ENCODE data around the gene CDK11B. TPM values are rescaled to one million over a fixed set of nuclear protein-coding genes. Genes with fewer than 3 reads are reported as not detected.
A peak's percentile ranks its signal among the peaks of the same experiment; 100 is the strongest.

The CDK11B gene
- total RNA-seq, 2 donors from 2014 or later, result 17.7 to 19.1 TPM

GRCh38 chr1:1618396-1619068 is 40.3 kb downstream of the CDK11B start:
- ATAC-seq (ENCODE audit: insufficient number of reproducible peaks, low FRiP score, low read depth) (no peak), DNase-seq (ENCODE audit: low spot score) (no peak)
- no peaks in the 10 kb centered on the region for H3K9me3 ChIP-seq
- H3K4me3 ChIP-seq, result no peak overlapping the region
- H3K27ac ChIP-seq, result no peak overlapping the region
- H3K36me3 ChIP-seq, result peaks cover 8% of the 10 kb centered on the region
- TF ChIP-seq, protein P1, sequence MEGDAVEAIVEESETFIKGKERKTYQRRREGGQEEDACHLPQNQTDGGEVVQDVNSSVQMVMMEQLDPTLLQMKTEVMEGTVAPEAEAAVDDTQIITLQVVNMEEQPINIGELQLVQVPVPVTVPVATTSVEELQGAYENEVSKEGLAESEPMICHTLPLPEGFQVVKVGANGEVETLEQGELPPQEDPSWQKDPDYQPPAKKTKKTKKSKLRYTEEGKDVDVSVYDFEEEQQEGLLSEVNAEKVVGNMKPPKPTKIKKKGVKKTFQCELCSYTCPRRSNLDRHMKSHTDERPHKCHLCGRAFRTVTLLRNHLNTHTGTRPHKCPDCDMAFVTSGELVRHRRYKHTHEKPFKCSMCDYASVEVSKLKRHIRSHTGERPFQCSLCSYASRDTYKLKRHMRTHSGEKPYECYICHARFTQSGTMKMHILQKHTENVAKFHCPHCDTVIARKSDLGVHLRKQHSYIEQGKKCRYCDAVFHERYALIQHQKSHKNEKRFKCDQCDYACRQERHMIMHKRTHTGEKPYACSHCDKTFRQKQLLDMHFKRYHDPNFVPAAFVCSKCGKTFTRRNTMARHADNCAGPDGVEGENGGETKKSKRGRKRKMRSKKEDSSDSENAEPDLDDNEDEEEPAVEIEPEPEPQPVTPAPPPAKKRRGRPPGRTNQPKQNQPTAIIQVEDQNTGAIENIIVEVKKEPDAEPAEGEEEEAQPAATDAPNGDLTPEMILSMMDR (IDR thresholded peaks at IDR 0.05), result no peak
- no peaks in the 10 kb centered on the region for H3K27me3 ChIP-seq (replicated peaks; ENCODE audit: insufficient read depth)
- peaks cover 18 to 27% of the 10 kb centered on the region in 2 donors for H3K4me1 ChIP-seq (ENCODE audit: control insufficient read depth in 1 of 2, low read depth in 2 of 2)

- H3K27ac ChIP-seq, result no peak overlapping the region
- ATAC-seq (ENCODE audit: insufficient number of reproducible peaks, low FRiP score, low read depth) (no peak), DNase-seq (ENCODE audit: low spot score) (no peak)
- peaks cover 18 to 30% of the 10 kb centered on the region in 2 donors for H3K4me1 ChIP-seq (ENCODE audit: control insufficient read depth in 1 of 2, low read depth in 2 of 2)
- no peaks in the 10 kb centered on the region for H3K27me3 ChIP-seq (replicated peaks; ENCODE audit: insufficient read depth)
- no peaks in the 10 kb centered on the region for H3K9me3 ChIP-seq
- no peak overlapping the region for H3K4me3 ChIP-seq
- H3K36me3 ChIP-seq, result peaks cover 8% of the 10 kb centered on the region
- TF ChIP-seq, protein P1 (IDR thresholded peaks at IDR 0.05), result no peak
These were observed 40.9 kb downstream of the CDK11B start for GRCh38 chr1:1617925-1618324.

DNA sequence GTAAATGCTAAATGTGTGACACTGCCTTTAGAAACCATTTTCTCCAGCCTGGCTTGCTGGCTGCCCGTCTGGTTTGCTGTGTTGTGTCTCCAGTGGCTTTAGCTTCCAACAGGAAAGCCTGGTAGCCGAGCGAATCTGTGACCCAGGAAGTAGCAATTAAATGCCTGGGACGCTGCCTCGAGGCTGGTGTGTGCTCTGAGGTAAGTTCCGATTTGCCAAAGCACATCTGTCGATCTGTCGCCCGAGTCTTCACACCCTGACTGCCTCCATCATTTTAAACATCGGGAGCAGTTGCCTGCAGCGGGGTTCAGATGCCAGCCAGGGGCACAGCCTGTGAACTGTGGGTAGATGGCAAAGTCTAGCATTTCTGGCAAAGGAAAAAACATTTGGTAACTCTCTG is 41.3 kb downstream of the CDK11B start:
- H3K4me3 ChIP-seq, result no peak overlapping the region
- H3K27me3 ChIP-seq (replicated peaks; ENCODE audit: insufficient read depth), result no peaks in the 10 kb centered on the region
- DNase-seq (ENCODE audit: low spot score), result no peak
- ATAC-seq (ENCODE audit: insufficient number of reproducible peaks, low FRiP score, low read depth), result no peak
- H3K9me3 ChIP-seq, result no peaks in the 10 kb centered on the region
- H3K27ac ChIP-seq, result no peak overlapping the region
- H3K36me3 ChIP-seq, result peaks cover 8% of the 10 kb centered on the region
- TF ChIP-seq, protein P1 (IDR thresholded peaks at IDR 0.05), result no peak
- H3K4me1 ChIP-seq (ENCODE audit: control insufficient read depth in 1 of 2, low read depth in 2 of 2), result peaks cover 18 to 30% of the 10 kb centered on the region in 2 donors

GRCh38 chr1:1616838-1617237 is 42.0 kb downstream of the CDK11B start:
- peak overlapping the region; percentile 96 for H3K4me3 ChIP-seq
- no peaks in the 10 kb centered on the region for H3K27me3 ChIP-seq (replicated peaks; ENCODE audit: insufficient read depth)
- H3K9me3 ChIP-seq, result no peaks in the 10 kb centered on the region
- TF ChIP-seq, protein P1 (IDR thresholded peaks at IDR 0.05), result no peak
- peaks cover 8% of the 10 kb centered on the region for H3K36me3 ChIP-seq
- ATAC-seq (ENCODE audit: insufficient number of reproducible peaks, low FRiP score, low read depth) (no peak), DNase-seq (ENCODE audit: low spot score) (no peak)
- H3K27ac ChIP-seq, result no peak overlapping the region
- H3K4me1 ChIP-seq (ENCODE audit: control insufficient read depth in 1 of 2, low read depth in 2 of 2), result peaks cover 18 to 30% of the 10 kb centered on the region in 2 donors

DNA sequence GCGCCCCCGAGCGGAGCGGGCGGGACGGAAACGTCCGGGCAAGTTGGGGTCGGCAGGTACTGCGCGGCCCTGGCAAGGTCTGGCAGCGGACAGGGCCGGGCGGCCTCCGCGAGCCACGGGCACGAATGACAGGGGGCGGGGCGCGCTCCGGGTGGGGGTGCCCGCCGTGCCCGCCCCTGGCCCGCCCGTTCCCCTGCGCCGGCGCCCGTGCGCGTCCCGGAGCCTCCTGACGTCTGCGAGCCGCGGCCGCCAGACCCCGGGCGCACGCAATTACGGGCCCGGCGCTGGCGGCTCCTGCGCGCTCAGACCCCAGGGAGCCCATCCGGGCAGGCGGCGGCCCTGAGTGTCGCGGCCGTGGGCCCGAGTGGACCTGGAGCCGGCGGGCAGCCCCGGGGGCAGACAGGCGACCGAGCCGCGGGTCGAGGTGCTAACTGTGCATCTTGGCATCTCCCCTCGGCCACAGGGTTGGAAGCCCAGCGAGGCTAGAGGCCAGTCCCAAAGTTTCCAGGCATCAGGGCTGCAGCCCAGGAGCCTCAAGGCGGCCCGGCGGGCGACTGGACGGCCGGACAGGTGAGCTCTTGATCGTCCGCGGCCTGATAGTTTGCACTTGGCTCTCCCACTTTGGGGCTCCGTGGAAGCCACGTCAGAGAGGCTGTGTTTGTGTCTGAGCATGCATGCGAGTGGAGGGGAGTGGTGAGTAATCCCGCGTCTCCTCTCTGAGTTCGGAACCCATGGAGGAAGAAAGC is 42.6 kb downstream of the CDK11B start:
- peak overlapping the region; percentile 96 for H3K4me3 ChIP-seq
- DNase-seq (ENCODE audit: low spot score) (no peak), ATAC-seq (ENCODE audit: insufficient number of reproducible peaks, low FRiP score, low read depth) (peak; percentile 5)
- no peaks in the 10 kb centered on the region for H3K9me3 ChIP-seq
- TF ChIP-seq, protein P1 (IDR thresholded peaks at IDR 0.05), result no peak
- no peaks in the 10 kb centered on the region for H3K27me3 ChIP-seq (replicated peaks; ENCODE audit: insufficient read depth)
- peaks cover 8% of the 10 kb centered on the region for H3K36me3 ChIP-seq
- H3K4me1 ChIP-seq (ENCODE audit: control insufficient read depth in 1 of 2, low read depth in 2 of 2), result peaks cover 18 to 30% of the 10 kb centered on the region in 2 donors
- H3K27ac ChIP-seq, result peak overlapping the region; percentile 99 to 100

Data from thoracic aorta (tissue), 2 donors.